ENCODE measurements around the gene CLIP2. TPM values are rescaled to one million over a fixed set of nuclear protein-coding genes. Genes with fewer than 3 reads are reported as not detected.

Gene CLIP2
- total and polyA plus RNA-seq, 2 of the 8 experiments (the other 6 are each of a cell fraction or from before 2014, with no cell fraction given): 8.3 to 41.5 TPM

- Histone ChIP-seq H2BK15ac (ENCODE audit: low read length) (no peak overlapping the region), H2AFZ (ENCODE audit: low read length) (no peak overlapping the region)
- POLR2A ChIA-PET (ENCODE audit: partially characterized antibody): no interaction called here
Observed at GRCh38 chr7:74299401-74299800, 10.2 kb downstream of the CLIP2 start.

More at GRCh38 chr7:74299401-74299800, 10.2 kb downstream of the CLIP2 start:
- H3K23ac ChIP-seq (ENCODE audit: insufficient read length): no peak overlapping the region
- no peak overlapping the region for H2BK12ac ChIP-seq (ENCODE audit: low read depth, low read length)
- H2BK5ac ChIP-seq (ENCODE audit: low read depth, low read length): no peak overlapping the region
- no peak overlapping the region for H2AK5ac ChIP-seq (ENCODE audit: low read depth, low read length)
- H3K27me3 ChIP-seq (replicated peaks in 1 of 4; ENCODE audit: control insufficient read depth in 3 of 4, extremely low read depth in 1 of 4, insufficient read depth in 3 of 4, low read length in 3 of 4): no peaks in the 10 kb centered on the region
- peaks cover 3% of the 10 kb centered on the region; the same call in 1 of the 2 replicates for H3K79me1 ChIP-seq (ENCODE audit: low read depth, low read length)
- no peak overlapping the region for H3K4me3 ChIP-seq (ENCODE audit: extremely low read depth in 1 of 4, insufficient read depth in 2 of 4, low read depth in 3 of 4, low read length in 4 of 4)
- FAIRE-seq (no peak), DNase-seq (ENCODE audit: low read depth in 1 of 2, low spot score in 2 of 2) (no peak)
- H4K20me1 ChIP-seq (replicated peaks in 1 of 2; ENCODE audit: control insufficient read depth in 1 of 2, insufficient read depth in 2 of 2, low read length in 2 of 2): peaks cover 5 to 13% of the 10 kb centered on the region in 2 experiments
- H3K4me1 ChIP-seq (replicated peaks in 1 of 4; ENCODE audit: control insufficient read depth in 3 of 4, insufficient read depth in 4 of 4, low read length in 3 of 4): peaks cover 0 to 5% (median 3%) of the 10 kb centered on the region in 4 experiments; a peak in 6 of 7 replicates
- peaks cover 0 to 2% of the 10 kb centered on the region in 2 experiments; a peak in 1 of 4 replicates for H3K9me3 ChIP-seq (ENCODE audit: insufficient read depth in 2 of 2, low read depth in 1 of 2, low read length in 1 of 2)
- H3K4ac ChIP-seq (replicated peaks; ENCODE audit: insufficient read length, low read depth, low read length): no peak overlapping the region
- no peak overlapping the region for H4K5ac ChIP-seq (ENCODE audit: insufficient read length, low read depth, low read length)
- H3K23me2 ChIP-seq (ENCODE audit: low read depth, low read length): no peaks in the 10 kb centered on the region
- TF ChIP-seq FOSL1 (IDR thresholded peaks at IDR 0.05; ENCODE audit: insufficient read depth, low read depth, low read length): no peak
- TF ChIP-seq RBBP5 (IDR thresholded peaks at IDR 0.05; ENCODE audit: borderline replicate concordance, low read depth, low read length): no peak
- no peak for TF ChIP-seq JUN (IDR thresholded peaks at IDR 0.05; ENCODE audit: low read depth, low read length)
- no peak overlapping the region for H3K27ac ChIP-seq (ENCODE audit: low read depth, low read length)
- no peak overlapping the region for H3K14ac ChIP-seq (ENCODE audit: insufficient read length)
- no peak overlapping the region for H4K91ac ChIP-seq (replicated peaks; ENCODE audit: insufficient read length, low read length)
- no peak overlapping the region for H3K56ac ChIP-seq (replicated peaks; ENCODE audit: insufficient read length, low read depth, low read length)
- H3K4me2 ChIP-seq (ENCODE audit: insufficient read depth in 1 of 2, low read depth in 2 of 2, low read length in 2 of 2): no peak overlapping the region
- H3K36me3 ChIP-seq (ENCODE audit: control insufficient read depth in 2 of 4, insufficient read depth in 4 of 4, low read length in 3 of 4): no peaks in the 10 kb centered on the region; a peak in 1 of 8 replicates
- whole genome bisulfite sequencing, 2 experiments (ENCODE audit: extremely low coverage in 1 of 2, insufficient coverage in 1 of 2, insufficient read length in 1 of 2, insufficient replicate concordance in 2 of 2, low coverage in 1 of 2, low lambda C conversion rate in 2 of 2, missing lambda C conversion rate in 1 of 2): 97% methylated on average over 4 of the region's 8 CpGs; no CpG with 5 or more reads in 1 of the 2 experiments
- peaks cover 0 to 54% of the 10 kb centered on the region in 2 experiments; a peak in 2 of 4 replicates for H3K79me2 ChIP-seq (ENCODE audit: control insufficient read depth in 1 of 2, insufficient read depth in 2 of 2, low read length in 2 of 2)
- no peak overlapping the region for H2BK20ac ChIP-seq (ENCODE audit: low read length)
- no peak overlapping the region for H2BK120ac ChIP-seq (replicated peaks; ENCODE audit: low read depth, low read length)
- H3K9ac ChIP-seq (replicated peaks in 1 of 4; ENCODE audit: extremely low read depth in 1 of 4, low read depth in 3 of 4, low read length in 3 of 4): no peak overlapping the region
- no peak overlapping the region for H4K8ac ChIP-seq (ENCODE audit: extremely low read depth, insufficient read depth, low read length)
- CTCF ChIA-PET (ENCODE audit: partially characterized antibody): interaction anchor here (0.6 to 1.8 kb wide), 2 partner anchors 19 to 102 kb away, joined by 3 to 5 read pairs; no protein-coding TSS in a partner anchor
- H3K18ac ChIP-seq (ENCODE audit: extremely low read depth, low read length): no peak overlapping the region
